Measurements from ENCODE around the gene GABBR2.
"Not testable (repeated sequence)": the region's sequence is repeated elsewhere in the genome, so short reads cannot be mapped to it uniquely, and the experiment has no call there.

GABBR2 gene

DNA sequence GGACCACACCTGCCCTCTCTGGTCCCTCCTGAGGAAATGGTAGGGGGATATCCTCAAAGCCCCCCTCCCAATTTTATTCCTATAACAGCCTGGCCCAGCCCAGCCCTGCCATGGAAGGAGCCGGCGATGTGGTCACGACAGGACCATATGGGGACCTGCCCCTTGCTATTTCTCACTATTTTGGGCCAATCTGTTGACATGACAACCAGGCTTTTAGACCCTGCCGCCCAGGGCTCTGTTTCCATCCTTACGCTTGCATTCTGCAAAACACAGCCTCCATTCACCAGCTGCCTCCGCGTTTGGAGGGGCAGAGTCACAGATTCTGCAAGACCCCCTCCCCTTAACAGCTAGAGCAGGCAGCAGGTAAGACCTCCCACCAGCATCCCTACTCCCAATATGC, 112.2 kb downstream of the GABBR2 start:
- no peak for DNase-seq (ENCODE audit: low read depth)

DNA sequence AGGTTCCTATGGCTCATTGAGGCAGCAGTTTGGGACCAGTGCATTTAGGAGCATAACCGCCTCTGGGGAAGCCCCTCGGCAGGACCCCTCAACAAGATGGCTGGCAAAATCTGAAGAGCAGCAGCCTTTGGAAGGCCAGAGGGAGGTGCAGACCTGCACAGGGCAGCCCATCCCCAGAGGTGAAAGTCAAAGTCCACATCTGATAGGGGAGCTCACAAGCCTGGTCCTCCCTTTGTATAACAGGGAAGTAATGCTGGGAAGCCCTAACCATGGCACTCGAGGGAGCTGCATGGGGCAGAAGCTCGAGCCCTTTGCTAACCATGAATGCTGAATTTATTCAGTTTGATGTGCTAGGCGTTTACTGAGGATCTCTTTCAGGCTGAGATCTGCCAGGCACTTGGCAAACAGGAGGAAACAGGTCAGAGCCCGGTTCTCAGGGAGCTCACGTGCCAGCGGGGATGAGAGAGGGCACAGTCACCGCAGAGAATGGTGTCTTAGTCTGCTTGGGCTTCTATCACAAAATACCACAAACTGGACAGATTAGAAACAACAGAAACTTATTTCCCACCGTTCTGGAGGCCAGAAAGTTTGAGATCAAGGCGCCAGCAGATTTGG, 114.1 kb downstream of the GABBR2 start:
- DNase-seq (ENCODE audit: low read depth), result no peak

DNA sequence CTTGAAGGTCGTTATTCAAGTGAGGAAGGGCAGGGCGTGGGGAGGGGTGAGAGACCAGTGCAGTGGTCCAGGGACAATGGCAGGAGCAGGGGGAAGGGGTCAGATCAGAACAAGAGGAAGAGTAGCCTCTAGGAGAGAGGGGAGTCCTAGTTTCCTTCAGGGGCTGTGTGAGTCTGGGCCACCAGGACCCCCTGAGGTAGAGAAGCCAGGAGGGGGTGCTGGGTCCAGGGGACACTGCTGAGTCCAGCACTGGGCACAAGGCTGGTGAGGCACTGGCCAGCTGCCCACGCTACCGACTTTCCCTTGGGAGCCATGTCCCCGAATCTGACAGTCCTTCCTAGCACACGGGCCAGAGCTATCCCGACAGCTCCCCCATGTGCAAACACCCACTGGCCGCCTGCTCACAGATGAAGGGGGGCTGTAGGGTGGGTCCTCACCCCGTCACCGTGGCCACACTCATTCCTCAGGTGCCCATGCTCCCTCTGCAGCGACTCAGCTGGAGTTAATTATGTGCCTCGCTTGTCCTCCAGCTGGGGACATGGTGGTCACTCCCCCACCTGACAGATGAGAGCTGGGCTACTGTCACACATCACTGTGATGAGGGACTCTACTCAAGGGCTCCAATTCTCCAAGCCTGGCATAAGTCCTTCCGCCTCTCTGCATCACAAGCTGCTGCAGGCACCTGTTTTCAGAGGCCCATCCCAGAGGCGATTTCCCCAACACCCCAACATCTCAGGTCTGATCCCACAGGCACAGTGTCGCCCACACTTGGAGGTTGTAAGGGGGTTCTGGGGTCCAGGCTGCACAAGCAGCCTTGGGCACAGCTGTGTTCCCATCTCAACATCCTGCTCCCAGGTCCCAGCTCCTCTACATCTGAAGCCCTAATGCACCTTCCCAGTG, 115.1 kb downstream of the GABBR2 start:
- DNase-seq (ENCODE audit: low read depth), result no peak

DNA sequence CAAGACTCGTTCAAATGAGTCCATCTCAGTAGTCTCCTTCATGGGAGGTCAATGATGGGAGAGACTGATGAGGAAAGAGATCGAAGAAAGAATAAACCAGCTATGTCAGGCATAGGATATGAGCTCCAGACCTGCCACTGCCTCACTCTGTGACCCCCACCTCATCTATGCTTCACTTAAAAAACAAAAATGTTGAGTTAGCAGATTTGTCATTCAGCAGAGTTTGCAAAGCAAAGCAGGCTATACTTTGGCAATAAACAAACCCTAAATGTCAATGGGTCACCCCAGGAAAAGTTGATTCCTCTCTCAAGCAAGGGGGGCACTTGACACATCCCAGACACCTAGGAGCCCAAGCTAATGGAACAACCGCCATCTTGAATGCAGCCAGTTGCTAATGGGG, 117.0 kb downstream of the GABBR2 start:
- no peak for DNase-seq (ENCODE audit: low read depth)

DNA sequence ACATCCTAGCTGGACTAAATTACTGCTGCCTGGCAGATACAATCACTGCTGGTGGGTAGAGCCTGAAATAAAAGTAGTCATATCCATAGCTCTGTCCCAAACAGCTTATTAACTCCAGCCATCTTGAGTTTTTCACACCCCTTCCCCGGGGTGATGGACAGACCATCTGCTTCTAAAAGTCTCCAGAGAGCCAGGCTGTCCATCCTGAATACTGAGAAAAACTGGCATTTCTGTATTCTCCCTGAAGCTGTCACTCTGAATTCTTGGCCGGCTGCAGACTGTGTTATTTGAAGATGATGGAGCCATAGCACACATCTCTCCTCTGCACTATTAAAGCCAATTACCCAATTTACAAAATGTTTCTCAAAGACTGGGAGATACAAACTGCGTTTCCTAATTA, 118.6 kb downstream of the GABBR2 start:
- DNase-seq (ENCODE audit: low read depth), result no peak

DNA sequence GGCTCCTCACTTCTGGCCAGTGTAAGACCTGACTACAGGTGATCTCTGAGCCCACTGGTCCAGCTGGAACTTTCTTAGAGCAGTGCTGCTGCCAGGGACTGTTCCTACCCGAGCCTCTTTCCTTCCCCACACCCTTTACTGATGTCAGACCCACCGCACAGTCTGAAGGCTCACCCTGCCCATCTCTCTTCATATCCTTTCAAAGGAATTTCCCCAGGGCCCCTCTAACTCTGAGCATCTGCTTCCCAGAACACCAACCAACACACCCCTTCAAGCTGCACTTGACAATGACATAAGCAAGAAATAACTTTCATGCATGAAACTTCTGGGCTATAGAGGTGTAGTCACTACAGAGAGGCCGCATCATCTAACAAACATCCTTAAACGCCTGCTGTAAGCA, 119.6 kb downstream of the GABBR2 start:
- no peak for DNase-seq (ENCODE audit: low read depth)

DNA sequence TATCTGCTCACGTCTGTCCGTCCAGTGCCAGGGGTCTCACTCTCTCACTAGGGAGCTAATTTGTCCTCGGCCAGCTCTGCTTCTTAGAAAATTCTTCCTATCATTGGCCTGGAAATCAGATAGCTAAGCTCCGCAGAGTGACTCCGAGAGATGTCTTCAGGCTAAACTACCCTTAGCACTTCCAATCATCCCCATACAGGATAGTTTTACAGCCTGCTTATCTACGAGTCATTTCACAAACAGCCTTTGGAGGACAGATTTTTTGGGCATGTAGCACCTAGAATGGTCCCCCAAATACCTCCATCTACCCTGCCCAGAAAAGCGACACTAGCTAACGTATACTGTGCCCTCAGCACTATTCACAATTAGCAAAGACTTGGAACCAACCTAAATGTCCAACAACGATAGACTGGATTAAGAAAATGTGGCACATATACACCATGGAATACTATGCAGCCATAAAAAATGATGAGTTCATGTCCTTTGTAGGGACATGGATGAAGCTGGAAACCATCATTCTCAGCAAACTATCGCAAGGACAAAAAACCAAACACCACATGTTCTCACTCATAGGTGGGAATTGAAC, 123.8 kb downstream of the GABBR2 start:
- not testable (repeated sequence) for DNase-seq (ENCODE audit: low read depth)

DNA sequence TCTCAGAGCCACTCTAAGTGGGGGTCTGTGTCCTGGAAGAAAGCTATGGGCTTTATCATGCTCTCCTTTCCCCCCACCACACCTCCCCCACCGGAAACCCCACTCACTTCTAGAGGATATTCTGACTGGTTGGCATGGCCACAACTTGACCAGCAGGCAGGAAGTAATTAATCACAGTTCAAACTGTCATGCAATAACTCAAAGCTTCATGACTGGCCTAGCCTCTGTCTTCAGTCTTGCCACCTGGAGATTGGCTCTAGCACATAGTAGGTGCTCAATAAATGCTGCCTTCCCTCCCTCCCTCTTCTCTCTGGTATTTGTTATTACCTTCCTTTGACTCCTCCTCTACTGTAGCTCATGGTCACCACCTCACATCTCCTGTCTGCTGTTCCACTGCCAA, 124.7 kb downstream of the GABBR2 start:
- no peak for DNase-seq (ENCODE audit: low read depth)

DNA sequence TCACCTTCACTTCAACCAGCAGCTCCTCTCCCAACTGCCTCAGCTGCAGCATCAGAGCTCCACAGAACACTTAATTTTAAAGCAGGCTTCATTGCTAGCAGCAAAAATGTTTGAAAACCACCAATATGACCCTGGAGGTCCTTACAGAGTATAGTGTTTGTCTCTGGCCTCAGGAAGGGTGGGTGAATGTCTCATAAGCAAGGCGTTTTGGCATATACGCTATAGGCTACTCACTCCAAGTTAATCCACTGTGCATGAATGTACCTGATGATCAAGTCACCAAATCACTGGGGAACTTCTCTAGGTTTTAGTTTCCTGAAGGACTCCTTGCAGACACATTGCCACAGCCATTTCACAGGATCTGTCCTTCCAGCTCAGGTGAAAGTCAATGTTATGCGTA, 125.3 kb downstream of the GABBR2 start:
- DNase-seq (ENCODE audit: low read depth), result no peak

DNA sequence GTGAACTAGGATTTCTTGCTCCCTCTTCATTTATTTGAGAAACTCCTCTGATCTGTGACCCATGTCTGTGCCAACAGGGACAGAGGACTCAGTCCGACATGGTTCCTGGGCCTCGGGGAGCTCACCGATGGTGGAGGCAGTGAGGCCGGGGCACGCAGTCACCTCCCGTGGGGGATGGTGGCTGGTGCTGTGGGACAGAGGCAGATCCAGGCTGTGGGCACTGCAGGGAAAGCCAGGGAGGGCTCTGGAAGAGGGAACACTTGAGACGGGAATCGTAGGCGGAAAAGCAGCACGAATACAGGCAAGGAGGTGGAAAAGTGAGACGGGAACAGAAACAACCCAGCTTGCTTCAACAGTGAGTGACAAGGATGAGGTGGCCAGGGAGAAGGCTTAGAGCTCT, 127.8 kb downstream of the GABBR2 start:
- DNase-seq (ENCODE audit: low read depth), result no peak

DNA sequence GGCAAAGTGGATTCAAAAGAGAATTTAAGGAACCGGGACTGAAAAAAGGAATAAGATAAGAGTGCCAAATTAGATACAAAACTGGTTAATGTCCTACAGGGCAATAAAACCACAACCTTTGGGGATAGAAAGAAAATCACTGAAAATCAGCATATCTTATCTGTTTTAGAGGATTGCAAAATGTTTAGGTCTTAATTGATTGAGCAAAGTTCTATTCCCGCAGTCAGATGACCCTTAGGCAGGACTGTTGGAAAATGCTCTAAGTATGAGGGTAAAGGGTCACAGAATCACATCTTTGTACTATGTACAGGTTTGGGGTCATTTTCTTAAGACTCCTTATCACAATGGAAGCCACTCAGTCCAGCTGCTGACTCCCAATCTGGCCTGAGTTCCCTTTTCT, 129.0 kb downstream of the GABBR2 start:
- no peak for DNase-seq (ENCODE audit: low read depth)

DNA sequence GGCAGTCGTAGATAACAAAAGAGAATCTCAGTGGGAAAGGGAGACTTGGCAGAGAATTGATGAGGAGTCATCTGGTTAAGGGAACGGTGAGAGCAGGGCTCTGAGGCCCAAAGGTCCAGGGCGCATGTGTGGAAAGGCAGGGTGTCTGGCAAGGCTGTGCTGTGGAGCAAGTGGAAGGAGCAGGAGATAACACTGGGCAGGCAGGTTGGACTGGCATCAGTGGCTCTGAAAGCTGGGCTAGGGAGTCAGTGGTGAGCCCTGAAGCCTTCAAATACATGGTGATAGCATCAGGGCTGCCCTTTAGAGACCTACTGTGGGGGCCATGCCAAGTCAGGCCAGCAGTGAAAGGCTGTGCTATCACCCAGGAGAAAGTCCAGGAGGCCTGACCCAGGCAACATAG, 131.3 kb downstream of the GABBR2 start:
- no peak for DNase-seq (ENCODE audit: low read depth)

DNA sequence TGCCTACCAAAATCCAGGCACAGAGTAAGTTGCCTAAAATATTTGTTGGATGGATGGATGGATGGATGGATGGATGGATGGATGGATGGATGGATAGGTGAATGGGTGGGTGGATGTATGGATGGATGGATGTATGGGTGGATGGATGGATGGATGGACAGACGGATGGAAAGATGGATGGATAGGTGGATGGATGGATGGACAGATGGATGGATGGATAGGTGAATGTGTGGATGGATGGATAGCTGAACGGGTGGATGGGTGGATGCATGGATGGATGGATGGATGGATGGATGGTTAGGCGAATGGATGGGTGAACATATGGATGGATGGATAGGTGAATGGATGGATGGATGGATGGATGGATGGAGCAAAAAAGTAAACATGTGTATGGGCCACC, 131.9 kb downstream of the GABBR2 start:
- no peak for DNase-seq (ENCODE audit: low read depth)

DNA sequence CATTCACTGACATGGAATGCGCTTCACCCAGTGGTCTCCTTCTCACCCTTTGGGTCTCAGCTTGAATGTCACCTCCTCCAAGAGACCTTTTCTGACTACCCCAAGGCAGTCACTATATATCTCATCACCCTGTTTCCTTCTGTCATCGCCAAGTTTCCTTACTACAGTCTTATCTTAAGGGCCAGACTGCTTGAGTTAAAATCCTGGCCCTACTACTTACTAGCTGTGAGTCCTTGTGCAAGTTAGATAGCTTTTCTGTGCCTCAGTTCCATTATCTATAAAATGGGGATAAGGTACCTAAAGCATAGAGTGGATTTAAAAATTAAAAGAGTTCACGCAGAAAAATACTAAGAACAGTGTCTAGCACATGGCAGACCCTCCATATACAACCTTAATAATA, 132.4 kb downstream of the GABBR2 start:
- DNase-seq (ENCODE audit: low read depth), result no peak

DNA sequence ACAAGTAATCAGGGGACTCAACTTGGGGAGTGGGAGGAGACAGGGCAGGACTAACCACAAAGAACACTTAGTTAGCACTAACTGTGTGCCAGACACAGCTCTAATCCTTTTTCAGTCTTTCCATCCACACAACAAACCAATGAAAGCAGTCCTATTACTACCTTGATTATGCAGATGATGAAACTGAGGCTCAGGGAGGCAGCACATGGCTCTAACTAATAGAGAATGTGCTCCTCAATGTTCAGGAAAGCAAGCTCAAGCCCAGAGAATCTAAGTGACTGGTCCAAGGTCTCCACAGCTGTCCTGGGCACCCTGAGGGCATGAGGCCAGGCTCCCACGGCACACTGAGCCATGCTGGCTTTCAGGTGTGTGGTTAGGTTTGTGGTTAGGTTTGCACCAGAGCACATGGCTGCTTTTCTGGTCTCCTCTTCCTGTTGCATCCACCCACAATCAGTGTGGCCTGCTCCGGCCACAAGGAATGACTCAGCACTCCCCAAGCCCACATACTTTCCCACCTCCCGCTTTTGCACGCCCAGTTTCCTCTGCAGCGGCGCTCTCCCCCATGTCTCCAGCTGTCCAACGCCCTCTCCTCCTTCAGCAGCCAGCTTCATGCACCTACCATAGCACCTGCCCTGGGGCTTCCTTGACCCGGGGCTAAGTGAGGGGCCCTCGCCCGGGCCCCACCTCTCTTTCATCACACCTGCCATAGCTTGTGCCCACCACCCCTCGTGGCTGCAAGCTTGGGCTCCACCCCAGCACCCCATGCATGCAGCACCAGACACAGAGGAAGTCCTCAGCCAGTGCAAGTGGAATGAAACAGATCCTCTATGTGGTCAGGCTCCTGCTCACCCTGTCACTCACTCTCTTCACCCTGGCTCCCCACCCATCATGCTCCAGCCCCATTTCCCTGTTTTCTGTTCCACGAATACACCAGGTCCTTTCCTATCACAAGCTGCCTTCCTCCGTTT, 133.1 kb downstream of the GABBR2 start:
- no peak for DNase-seq (ENCODE audit: low read depth)

DNA sequence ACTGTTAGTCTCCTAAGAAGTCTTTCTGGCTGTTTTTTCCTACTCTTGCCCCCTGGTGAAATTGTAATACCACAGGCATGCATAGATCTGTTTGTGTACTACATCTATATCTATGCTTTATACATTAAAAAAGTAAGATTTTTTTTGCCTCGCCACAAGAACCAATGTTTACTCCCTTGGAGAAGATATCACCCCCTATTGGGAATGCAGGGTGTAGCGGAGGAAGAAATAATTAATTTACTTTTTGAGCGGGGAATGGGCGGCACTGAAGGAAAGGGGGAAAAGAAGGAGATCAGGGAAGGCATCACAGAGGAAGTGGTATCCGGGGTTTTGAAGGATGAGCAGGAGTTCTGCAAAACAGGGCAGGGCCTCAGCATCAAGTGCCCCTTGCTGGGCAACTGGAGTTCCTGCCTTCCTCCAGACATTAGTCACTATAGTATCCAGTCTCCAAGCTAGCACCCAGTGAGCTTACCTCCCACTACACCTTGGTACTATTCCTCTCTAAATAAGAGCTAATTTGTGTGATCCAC, 134.9 kb downstream of the GABBR2 start:
- no peak for DNase-seq (ENCODE audit: low read depth)

DNA sequence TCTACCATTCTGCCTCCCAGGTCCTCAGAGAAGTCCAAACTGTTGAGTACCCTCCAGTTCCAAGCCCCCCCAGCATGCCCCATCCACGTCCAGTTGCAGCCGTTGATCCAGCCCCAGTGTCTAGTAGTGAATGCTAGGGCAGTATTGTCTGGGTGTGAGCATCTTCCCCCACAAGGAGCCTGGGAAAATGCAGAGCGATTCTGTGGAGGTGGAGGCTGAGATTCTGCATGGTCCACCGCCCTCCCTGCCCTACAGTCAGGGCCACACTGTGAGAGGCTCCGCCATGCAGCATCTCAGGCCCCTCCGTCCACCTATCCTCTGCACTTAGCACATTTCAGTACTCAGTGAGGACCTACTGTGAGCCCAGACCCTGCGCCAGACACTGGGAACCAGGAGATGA, 135.9 kb downstream of the GABBR2 start:
- no peak for DNase-seq (ENCODE audit: low read depth)

DNA sequence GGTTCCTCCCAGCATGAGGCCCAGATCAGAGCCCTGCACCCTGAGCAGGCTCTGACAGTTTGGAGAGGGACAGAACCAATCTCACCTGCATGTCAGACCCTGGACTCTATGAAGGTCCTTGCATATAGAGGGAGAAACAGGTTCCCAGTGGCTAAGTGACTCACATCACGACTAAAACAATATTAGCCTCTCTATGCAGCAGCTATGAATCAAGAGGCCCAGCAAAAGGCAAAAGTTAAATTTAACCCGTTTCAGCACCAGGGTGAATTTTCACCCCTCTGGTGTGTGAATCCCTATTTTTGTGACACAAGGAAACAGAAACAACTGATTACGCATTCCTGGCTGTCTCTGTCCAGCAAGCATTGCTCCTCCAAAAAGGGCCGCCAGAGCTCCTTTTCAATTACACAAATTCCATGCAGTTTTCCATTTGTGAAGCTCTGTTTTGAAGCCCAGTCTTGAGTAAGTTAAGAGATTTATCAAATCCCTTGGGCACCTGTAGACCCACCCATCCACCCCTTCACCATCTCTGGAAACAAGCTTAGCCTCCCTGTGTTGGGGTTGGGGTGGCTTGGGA, 136.6 kb downstream of the GABBR2 start:
- no peak for DNase-seq (ENCODE audit: low read depth)

DNA sequence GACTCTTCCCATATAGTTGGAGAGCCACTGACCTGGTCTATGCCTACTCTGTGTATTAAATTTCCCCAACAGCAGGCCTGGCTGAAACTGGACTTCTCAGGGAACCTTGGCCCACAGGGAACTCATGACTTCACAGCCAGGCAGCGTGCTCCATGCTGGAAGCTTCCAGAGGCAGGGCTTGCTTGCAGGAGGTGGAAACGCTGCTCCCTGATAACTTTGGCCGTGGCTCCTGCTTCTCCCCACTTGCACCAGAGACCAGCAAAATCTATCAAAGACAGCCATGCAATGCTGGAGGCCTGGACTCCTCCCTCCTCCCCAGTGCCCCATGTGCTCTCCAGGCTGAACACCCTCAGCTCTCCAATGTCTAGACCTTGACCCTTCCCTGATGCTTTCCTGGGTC, 137.1 kb downstream of the GABBR2 start:
- DNase-seq (ENCODE audit: low read depth), result no peak

DNA sequence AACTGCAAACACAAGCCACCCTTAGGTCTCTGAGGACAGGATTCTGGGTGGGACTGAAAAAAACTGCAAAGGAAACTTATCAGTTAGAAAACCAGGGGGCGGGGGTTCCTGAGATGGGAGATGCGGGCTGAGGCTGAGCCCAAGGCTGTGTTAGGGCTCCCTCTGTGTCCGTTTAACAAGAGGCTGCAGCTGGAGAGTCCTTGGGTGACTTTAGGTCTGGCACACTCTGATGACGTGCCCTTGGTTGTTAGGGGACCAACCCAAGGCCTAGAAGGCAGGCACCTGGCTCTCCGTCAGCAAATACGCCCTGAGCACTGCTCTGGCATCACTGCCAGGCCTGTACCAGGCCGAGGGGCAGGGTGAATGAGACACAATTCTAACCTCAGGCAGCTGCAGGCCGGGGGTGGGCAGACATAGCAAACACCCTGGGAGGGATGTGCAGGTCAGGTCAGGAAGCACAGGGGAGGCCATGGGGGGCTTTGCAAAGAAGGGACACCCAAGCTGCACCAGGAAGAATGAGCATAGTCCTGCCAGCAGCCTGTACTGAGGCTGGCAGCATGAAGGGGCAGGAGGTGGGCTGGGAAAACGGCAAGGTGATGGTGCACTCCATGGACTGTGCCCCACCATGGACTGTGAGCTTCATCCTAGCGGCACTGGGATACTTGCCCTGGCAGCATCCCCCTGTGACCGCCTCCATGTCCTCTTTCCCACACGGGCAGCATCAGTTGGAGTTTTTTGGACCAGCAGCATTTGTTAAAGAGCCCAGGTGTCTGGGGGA, 137.9 kb downstream of the GABBR2 start:
- no peak for DNase-seq (ENCODE audit: low read depth)

DNA sequence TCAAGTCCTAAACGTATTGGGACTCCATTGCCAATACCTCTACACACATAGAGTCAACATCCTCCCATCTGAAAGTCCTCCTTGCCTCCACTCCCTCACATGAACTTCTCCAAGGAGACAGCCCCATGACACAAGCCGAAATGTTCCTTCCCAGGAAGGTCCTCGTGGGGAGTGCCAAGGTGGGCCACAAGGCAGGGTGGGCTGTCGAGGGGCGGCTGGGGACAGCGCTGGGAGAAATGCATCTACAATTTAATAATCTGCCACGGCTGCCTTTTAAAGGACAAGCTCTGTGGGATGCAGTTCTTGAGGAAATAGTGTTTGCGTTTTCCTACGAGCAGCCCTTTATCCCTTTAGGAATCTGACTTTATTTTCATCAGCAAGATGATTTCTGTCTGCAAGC, 138.7 kb downstream of the GABBR2 start:
- no peak for DNase-seq (ENCODE audit: low read depth)

Data from activated T-cell treated with anti-CD3 and anti-CD28 coated beads for 1 hour (primary cell).